Tongue (tissue), 2 donors: ENCODE results near the gene PDE6A. TPM values are rescaled to one million over a fixed set of nuclear protein-coding genes. Genes with fewer than 3 reads are reported as not detected.
A peak's percentile ranks its signal among the peaks of the same experiment; 100 is the strongest.
"Not testable (repeated sequence)": the region's sequence is repeated elsewhere in the genome, so short reads cannot be mapped to it uniquely, and the experiment has no call there.

ENCODE experiments used
- DNase-seq: peaks from one replicate; pipeline ENCODE4 v3.0.0-alpha.2; 2015
- total RNA-seq: library from RNA; depleted of rRNA; stranded (reverse); fragments of >200 nt; gene quantifications from one replicate; pipeline ENCODE4 v1.2.3, GENCODE V29; 2014

PDE6A gene
- total RNA-seq, 1 donor from 2014 or later, result 0.31 TPM

- no peak for DNase-seq
Observed at GRCh38 chr5:149859746-149860145, 84.8 kb downstream of the PDE6A start.

GRCh38 chr5:149858481-149858880, 86.1 kb downstream of the PDE6A start:
- not testable (repeated sequence) for DNase-seq

GRCh38 chr5:149857499-149857898, 87.1 kb downstream of the PDE6A start:
- DNase-seq, result peak; percentile 84

- DNase-seq, result peak; percentile 50
Observed at GRCh38 chr5:149855366-149855765, 89.2 kb downstream of the PDE6A start.

- no peak for DNase-seq
Observed at GRCh38 chr5:149854866-149855265, 89.7 kb downstream of the PDE6A start.

GRCh38 chr5:149853701-149854100, 90.9 kb downstream of the PDE6A start:
- no peak for DNase-seq

- no peak for DNase-seq
Observed at GRCh38 chr5:149853331-149853648, 91.3 kb downstream of the PDE6A start.

- peak; percentile 83 for DNase-seq
Observed at GRCh38 chr5:149852641-149853330, 91.8 kb downstream of the PDE6A start.

- no peak for DNase-seq
Observed at GRCh38 chr5:149851211-149851610, 93.4 kb downstream of the PDE6A start.

- DNase-seq, result no peak
Observed at GRCh38 chr5:149849966-149850910, 94.4 kb downstream of the PDE6A start.

- DNase-seq, result no peak
Observed at GRCh38 chr5:149849280-149849965, 95.2 kb downstream of the PDE6A start.

- no peak for DNase-seq
Observed at GRCh38 chr5:149847611-149848010, 97.0 kb downstream of the PDE6A start.

- no peak for DNase-seq
Observed at GRCh38 chr5:149846021-149846420, 98.6 kb downstream of the PDE6A start.

- no peak for DNase-seq
Observed at GRCh38 chr5:149845601-149846000, 99.0 kb downstream of the PDE6A start.

GRCh38 chr5:149841851-149842793, 102.5 kb downstream of the PDE6A start:
- DNase-seq, result no peak

- DNase-seq, result no peak
Observed at GRCh38 chr5:149840226-149840825, 104.3 kb downstream of the PDE6A start.

- no peak for DNase-seq
Observed at GRCh38 chr5:149839761-149840160, 104.8 kb downstream of the PDE6A start.

GRCh38 chr5:149838881-149839739, 105.5 kb downstream of the PDE6A start:
- DNase-seq, result no peak

- DNase-seq, result peak; percentile 63
Observed at GRCh38 chr5:149837680-149838269, 106.8 kb downstream of the PDE6A start.
